Lung (tissue), 12 donors: ENCODE measurements around the gene GRIK2. TPM values are rescaled to one million over a fixed set of nuclear protein-coding genes. Genes with fewer than 3 reads are reported as not detected.

Experiments
- ATAC-seq: fragments of 200-7000 bp; cut with Tn5 transposase; one replicate; pipeline ENCODE4 v1.9.1; 2020; ENCODE audit warnings: moderate number of reproducible peaks; ENCODE audit not compliant: insufficient read depth, low FRiP score
- DNase-seq, 3 donors: peaks; one replicate each; pipeline ENCODE4 v3.0.0-alpha.2; 2013 to 2017
- H3K27ac ChIP-seq, 2 donors: one replicate each; pipeline ENCODE4 v1.5.1; 2013; ENCODE audit warnings: mild to moderate bottlenecking in 2 of 2, moderate library complexity in 2 of 2, control low read depth in 1 of 2, inconsistent platforms in 1 of 2, low read depth in 1 of 2, low read length in 1 of 2
- H3K27me3 ChIP-seq, 3 donors: one replicate each; pipeline ENCODE4 v1.5.1; 2013; ENCODE audit warnings: low read length in 2 of 3; ENCODE audit not compliant: control insufficient read depth in 3 of 3, insufficient read depth in 3 of 3
- H3K36me3 ChIP-seq, 4 donors: one replicate each; pipeline ENCODE4 v1.5.1; 2013; ENCODE audit warnings: low read length in 4 of 4, mild to moderate bottlenecking in 1 of 4, moderate library complexity in 1 of 4; ENCODE audit not compliant: control insufficient read depth in 4 of 4, insufficient read depth in 4 of 4
- H3K4me1 ChIP-seq, 5 donors: one replicate each; pipeline ENCODE4 v1.5.1; 2013; ENCODE audit warnings: low read length in 5 of 5, mild to moderate bottlenecking in 2 of 5, moderate library complexity in 1 of 5; ENCODE audit not compliant: control insufficient read depth in 5 of 5, insufficient read depth in 5 of 5
- H3K4me3 ChIP-seq: one replicate; pipeline ENCODE4 v1.5.1; 2013; ENCODE audit warnings: mild to moderate bottlenecking, control low read depth, moderate library complexity
- H3K9ac ChIP-seq, 2 donors: one replicate each; pipeline ENCODE4 v1.5.1; 2013; ENCODE audit warnings: low read length in 2 of 2, control low read depth in 1 of 2; ENCODE audit not compliant: insufficient read depth in 1 of 2
- H3K9me3 ChIP-seq, 4 donors: one replicate each; pipeline ENCODE4 v1.5.1; 2013; ENCODE audit warnings: low read length in 3 of 4, mild to moderate bottlenecking in 1 of 4, moderate library complexity in 1 of 4; ENCODE audit not compliant: control insufficient read depth in 4 of 4, insufficient read depth in 3 of 4
- WGBS, 2 donors: extraction: QIAGEN DNeasy Blood & Tissue Kit; methylation state at CpG; one replicate each; pipeline ENCODE4 v1.1.7; 2013; 5-methylcytosine and 5-hydroxymethylcytosine counted together
- polyA plus RNA-seq, 2 donors: library from polyadenylated mRNA; stranded (reverse); fragments of 200-250 nt; gene quantifications; one replicate each; pipeline ENCODE4 v1.2.1, GENCODE V29; 2013
- total RNA-seq, 2 donors: library from RNA; depleted of rRNA in 1 of 2; stranded (reverse); fragments of >200 nt in 1 of 2; gene quantifications; one replicate each; pipeline ENCODE4 v1.2.1, GENCODE V29; 2014 to 2021
- TF ChIP-seq, protein P1 (sequence below): IDR thresholded peaks from 2 replicates; pipeline ENCODE4 v1.5.1; 2012; ENCODE audit warnings: mild to moderate bottlenecking; ENCODE audit errors: control extremely low read depth, extremely low read depth
- donor health status: control.
- donor health status: control.
- donor health status: Bipolar disorder and iron deficiency.
- donor health status: healthy.
- donor health status: DM: yes; HTN: yes; CAD: no.

GRIK2 gene
- total and polyA plus RNA-seq, 4 donors, result 0.09 to 5.1 (median 0.67) TPM

DNA sequence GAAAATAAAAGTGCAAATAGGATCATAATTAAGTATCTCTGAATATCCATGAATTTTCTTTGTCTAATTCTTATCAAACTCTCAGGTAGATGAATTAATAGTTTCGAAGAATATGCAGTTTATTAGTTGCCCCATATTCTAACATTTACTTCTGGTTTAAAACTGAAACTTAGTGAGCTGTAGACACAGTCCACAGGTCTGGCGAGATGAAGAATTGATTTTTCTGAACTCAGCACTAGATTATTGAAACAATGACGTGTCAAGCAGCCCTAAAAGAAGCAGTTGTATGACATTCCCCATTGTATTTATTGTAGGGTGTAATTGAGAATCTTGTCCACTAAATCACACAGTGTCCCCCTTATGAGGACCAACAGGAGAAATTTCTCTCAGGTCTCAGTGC lies 407.1 kb downstream of the GRIK2 start:
- WGBS, 2 donors, result 70 to 78% methylated on average over 3 of the region's 3 CpGs
- DNase-seq (no peak), ATAC-seq (no peak)
- H3K9ac ChIP-seq, result no peak overlapping the region
- no peaks in the 10 kb centered on the region for H3K4me1 ChIP-seq
- H3K9me3 ChIP-seq, result no peaks in the 10 kb centered on the region
- H3K4me3 ChIP-seq, result no peak overlapping the region
- TF ChIP-seq, protein P1, sequence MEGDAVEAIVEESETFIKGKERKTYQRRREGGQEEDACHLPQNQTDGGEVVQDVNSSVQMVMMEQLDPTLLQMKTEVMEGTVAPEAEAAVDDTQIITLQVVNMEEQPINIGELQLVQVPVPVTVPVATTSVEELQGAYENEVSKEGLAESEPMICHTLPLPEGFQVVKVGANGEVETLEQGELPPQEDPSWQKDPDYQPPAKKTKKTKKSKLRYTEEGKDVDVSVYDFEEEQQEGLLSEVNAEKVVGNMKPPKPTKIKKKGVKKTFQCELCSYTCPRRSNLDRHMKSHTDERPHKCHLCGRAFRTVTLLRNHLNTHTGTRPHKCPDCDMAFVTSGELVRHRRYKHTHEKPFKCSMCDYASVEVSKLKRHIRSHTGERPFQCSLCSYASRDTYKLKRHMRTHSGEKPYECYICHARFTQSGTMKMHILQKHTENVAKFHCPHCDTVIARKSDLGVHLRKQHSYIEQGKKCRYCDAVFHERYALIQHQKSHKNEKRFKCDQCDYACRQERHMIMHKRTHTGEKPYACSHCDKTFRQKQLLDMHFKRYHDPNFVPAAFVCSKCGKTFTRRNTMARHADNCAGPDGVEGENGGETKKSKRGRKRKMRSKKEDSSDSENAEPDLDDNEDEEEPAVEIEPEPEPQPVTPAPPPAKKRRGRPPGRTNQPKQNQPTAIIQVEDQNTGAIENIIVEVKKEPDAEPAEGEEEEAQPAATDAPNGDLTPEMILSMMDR, result no peak
- H3K27me3 ChIP-seq, result no peaks in the 10 kb centered on the region
- no peak overlapping the region for H3K27ac ChIP-seq
- no peaks in the 10 kb centered on the region for H3K36me3 ChIP-seq

DNA sequence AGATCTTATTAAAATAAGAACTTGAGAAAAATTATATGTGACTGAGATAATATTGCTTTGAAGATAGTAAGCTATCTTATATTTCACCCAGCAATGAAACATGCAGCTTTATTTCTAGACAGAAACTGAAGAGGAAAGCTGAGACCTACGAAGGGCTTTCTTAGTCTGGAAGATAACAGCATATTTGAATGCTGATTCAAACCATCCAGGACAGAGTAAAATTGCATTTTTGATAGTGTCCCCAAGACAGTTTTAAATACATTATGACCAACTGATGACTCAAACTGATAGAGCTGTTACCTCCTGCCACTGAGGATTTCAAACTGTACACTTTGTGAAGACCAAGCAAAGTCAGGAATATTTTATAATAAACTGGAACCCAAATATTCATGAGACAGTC lies 409.6 kb downstream of the GRIK2 start:
- WGBS, 2 donors, result 48 to 80% methylated on average over 1 of the region's 1 CpG
- ATAC-seq, result no peak
- no peak overlapping the region for H3K4me3 ChIP-seq
- no peaks in the 10 kb centered on the region for H3K27me3 ChIP-seq
- DNase-seq, result no peak
- H3K27ac ChIP-seq, result no peak overlapping the region
- H3K9ac ChIP-seq, result no peak overlapping the region
- TF ChIP-seq, protein P1, result no peak
- no peaks in the 10 kb centered on the region for H3K36me3 ChIP-seq
- no peaks in the 10 kb centered on the region for H3K9me3 ChIP-seq
- no peaks in the 10 kb centered on the region for H3K4me1 ChIP-seq

GRCh38 chr6:101806241-101806640 lies 412.7 kb downstream of the GRIK2 start:
- Histone ChIP-seq H3K27me3 (no peaks in the 10 kb centered on the region), H3K9ac (no peak overlapping the region), H3K9me3 (no peaks in the 10 kb centered on the region), H3K27ac (no peak overlapping the region), H3K4me3 (no peak overlapping the region), H3K4me1 (no peaks in the 10 kb centered on the region), H3K36me3 (no peaks in the 10 kb centered on the region)
- ATAC-seq (no peak), DNase-seq (no peak)
- 85% methylated on average over 1 of the region's 1 CpG for WGBS, 2 donors
- TF ChIP-seq, protein P1, result no peak

- H3K27me3 ChIP-seq, result no peaks in the 10 kb centered on the region
- ATAC-seq (no peak), DNase-seq (no peak)
- no peak overlapping the region for H3K27ac ChIP-seq
- H3K4me1 ChIP-seq, result no peaks in the 10 kb centered on the region
- no peaks in the 10 kb centered on the region for H3K9me3 ChIP-seq
- H3K9ac ChIP-seq, result no peak overlapping the region
- TF ChIP-seq, protein P1, result no peak
- no peaks in the 10 kb centered on the region for H3K36me3 ChIP-seq
- H3K4me3 ChIP-seq, result no peak overlapping the region
Measured at GRCh38 chr6:101811108-101811507, 417.6 kb downstream of the GRIK2 start.
